ENCODE results near the gene DAB2IP. TPM values are rescaled to one million over a fixed set of nuclear protein-coding genes. Genes with fewer than 3 reads are reported as not detected.

DAB2IP gene
- total RNA-seq, 1 experiment from 2014 or later, result 17.0 TPM

DNA sequence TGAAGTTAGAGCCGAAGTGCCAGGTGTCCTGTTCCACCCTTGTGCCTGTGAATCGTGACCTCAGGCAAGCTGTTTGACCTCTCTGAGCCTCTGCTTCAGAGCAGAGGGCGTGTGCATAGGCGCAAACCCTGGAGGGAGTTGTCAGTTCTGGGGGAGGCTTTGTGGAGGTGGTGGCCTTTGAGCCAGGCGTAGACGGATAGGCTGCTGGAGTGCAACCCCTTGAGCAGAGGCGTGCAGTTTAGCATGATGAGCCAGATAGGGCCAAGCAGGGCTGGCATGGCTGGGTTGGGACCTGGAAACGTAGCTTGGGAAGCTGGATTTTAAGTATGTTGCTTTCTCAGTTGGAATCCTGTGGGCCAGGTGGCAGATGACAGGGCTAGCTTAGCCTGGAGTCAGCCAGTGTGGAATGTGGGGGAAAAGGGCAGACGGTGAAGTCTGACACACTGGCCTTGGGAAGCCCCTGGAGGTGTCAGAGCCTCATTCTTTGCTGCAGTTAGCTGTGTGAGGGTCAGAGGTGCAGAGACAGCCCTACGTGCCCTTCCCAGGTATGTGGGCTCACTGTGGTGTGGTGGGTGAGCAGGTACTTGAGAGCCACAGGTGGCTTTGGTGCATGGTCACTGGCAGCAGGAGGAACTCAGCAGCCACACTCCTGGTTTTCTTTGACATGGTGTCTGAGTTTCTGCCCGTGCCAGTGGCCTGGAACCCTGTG lies 93.4 kb downstream of the DAB2IP start:
- H3K27me3 Mint-ChIP-seq (ENCODE audit: insufficient read depth, unreplicated experiment), result no peaks in the 10 kb centered on the region
- no peak overlapping the region for H3K27ac Mint-ChIP-seq (ENCODE audit: low read depth, unreplicated experiment)
- DNase-seq (ENCODE audit: unreplicated experiment), result no peak
- POLR2A ChIA-PET, result no interaction called here
- no TSS peak for BruUV-seq (replicated peaks)
- CTCF ChIA-PET, result interaction anchor here (0.6 to 3.3 kb wide), 10 partner anchors 10 to 521 kb away, joined by 3 to 8 read pairs (median 3); no protein-coding TSS in a partner anchor
- intact Hi-C loops (cut with micrococcal nuclease), result loop anchor here (1.0 kb wide), 1 partner anchor 247 kb away; no protein-coding TSS in a partner anchor
- peaks cover 13% of the 10 kb centered on the region for H3K4me1 Mint-ChIP-seq (ENCODE audit: insufficient read depth, unreplicated experiment)
- H3K36me3 Mint-ChIP-seq (ENCODE audit: insufficient read depth, unreplicated experiment), result peaks cover 6% of the 10 kb centered on the region
- TF ChIP-seq, protein P1, sequence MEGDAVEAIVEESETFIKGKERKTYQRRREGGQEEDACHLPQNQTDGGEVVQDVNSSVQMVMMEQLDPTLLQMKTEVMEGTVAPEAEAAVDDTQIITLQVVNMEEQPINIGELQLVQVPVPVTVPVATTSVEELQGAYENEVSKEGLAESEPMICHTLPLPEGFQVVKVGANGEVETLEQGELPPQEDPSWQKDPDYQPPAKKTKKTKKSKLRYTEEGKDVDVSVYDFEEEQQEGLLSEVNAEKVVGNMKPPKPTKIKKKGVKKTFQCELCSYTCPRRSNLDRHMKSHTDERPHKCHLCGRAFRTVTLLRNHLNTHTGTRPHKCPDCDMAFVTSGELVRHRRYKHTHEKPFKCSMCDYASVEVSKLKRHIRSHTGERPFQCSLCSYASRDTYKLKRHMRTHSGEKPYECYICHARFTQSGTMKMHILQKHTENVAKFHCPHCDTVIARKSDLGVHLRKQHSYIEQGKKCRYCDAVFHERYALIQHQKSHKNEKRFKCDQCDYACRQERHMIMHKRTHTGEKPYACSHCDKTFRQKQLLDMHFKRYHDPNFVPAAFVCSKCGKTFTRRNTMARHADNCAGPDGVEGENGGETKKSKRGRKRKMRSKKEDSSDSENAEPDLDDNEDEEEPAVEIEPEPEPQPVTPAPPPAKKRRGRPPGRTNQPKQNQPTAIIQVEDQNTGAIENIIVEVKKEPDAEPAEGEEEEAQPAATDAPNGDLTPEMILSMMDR (IDR thresholded peaks at IDR 0.05; ENCODE audit: unreplicated experiment), result no peak
- no peaks in the 10 kb centered on the region for H3K9me3 Mint-ChIP-seq (ENCODE audit: unreplicated experiment)
- H3K4me3 Mint-ChIP-seq (ENCODE audit: unreplicated experiment), result no peak overlapping the region

DNA sequence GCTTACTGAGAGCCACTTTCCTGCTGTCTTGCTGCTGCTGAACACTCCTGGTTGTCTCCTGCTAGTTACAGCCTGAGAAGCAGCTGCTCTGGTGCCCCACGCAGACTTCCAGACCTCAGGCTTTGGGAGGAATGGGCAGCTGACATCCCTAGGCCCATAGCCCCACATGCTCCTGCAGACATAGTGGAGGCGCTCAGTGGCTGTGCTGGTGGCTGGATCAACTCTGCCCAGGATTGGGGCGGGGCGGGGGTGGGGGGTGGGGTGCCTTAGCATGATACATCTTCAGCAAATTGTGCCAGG lies 93.9 kb downstream of the DAB2IP start:
- ChIA-PET POLR2A (no interaction called here), CTCF (interaction anchor here (0.5 to 3.3 kb wide), 7 partner anchors 10 to 520 kb away, joined by 3 to 8 read pairs (median 3); no protein-coding TSS in a partner anchor)
- Mint-ChIP-seq H3K36me3 (ENCODE audit: insufficient read depth, unreplicated experiment) (peaks cover 6% of the 10 kb centered on the region), H3K27ac (ENCODE audit: low read depth, unreplicated experiment) (no peak overlapping the region), H3K9me3 (ENCODE audit: unreplicated experiment) (no peaks in the 10 kb centered on the region), H3K27me3 (ENCODE audit: insufficient read depth, unreplicated experiment) (no peaks in the 10 kb centered on the region), H3K4me3 (ENCODE audit: unreplicated experiment) (no peak overlapping the region), H3K4me1 (ENCODE audit: insufficient read depth, unreplicated experiment) (peaks cover 13% of the 10 kb centered on the region)
- BruUV-seq (replicated peaks), result no TSS peak
- TF ChIP-seq, protein P1 (IDR thresholded peaks at IDR 0.05; ENCODE audit: unreplicated experiment), result no peak
- intact Hi-C loops (cut with micrococcal nuclease), result no loop called here
- no peak for DNase-seq (ENCODE audit: unreplicated experiment)

DNA sequence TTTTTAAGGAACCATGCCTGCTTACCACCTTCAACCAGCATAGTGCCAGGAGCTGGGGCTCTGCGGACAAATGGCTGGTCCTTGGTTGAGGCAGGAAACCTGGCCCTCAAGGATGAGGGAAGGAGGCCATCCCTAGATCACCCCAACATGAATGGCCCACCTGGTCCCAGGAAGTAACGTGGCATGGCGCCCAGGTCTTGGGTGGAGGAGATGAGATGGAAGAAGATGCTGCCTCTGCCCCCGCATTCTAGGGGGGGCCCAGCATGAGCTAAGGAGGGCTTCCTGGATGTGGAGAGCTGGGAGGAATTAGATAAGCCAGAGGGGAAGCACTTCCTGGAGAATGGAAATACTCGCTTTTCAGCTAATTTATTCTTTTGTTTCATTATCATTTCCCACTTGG lies 95.0 kb downstream of the DAB2IP start:
- H3K27ac Mint-ChIP-seq (ENCODE audit: low read depth, unreplicated experiment), result no peak overlapping the region

DNA sequence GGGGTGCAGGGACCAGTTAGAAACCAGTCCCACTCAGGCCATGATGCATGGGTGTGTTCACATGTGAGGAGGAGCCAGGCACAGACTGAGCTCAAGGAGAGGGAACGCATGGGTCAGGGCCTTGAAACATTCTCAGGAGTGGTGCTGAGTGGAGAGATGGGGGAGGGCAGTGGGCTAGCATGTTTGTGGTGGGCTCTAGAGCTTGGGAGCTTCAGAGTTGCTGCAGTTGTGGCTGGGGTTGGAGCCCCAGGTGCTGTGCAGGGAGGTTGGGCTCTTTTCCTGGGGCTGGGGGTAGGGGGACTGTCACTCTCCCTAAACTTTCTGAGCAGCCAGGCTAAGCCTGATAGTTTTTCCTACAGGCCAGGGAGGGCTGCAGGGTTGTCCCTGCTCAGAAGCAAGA lies 95.4 kb downstream of the DAB2IP start:
- intact Hi-C loops (cut with micrococcal nuclease), result no loop called here
- BruUV-seq (replicated peaks), result no TSS peak
- ChIA-PET CTCF (interaction anchor here (0.6 to 1.0 kb wide), 4 partner anchors 27 to 252 kb away, joined by 3 to 6 read pairs (median 4); no protein-coding TSS in a partner anchor), POLR2A (interaction anchor here (0.6 to 1.8 kb wide), 2 partner anchors 12 to 249 kb away, joined by 3 to 4 read pairs; no protein-coding TSS in a partner anchor)
- Mint-ChIP-seq H3K27me3 (ENCODE audit: insufficient read depth, unreplicated experiment) (no peaks in the 10 kb centered on the region), H3K9me3 (ENCODE audit: unreplicated experiment) (no peaks in the 10 kb centered on the region), H3K4me3 (ENCODE audit: unreplicated experiment) (no peak overlapping the region), H3K36me3 (ENCODE audit: insufficient read depth, unreplicated experiment) (peaks cover 13% of the 10 kb centered on the region), H3K4me1 (ENCODE audit: insufficient read depth, unreplicated experiment) (peaks cover 13% of the 10 kb centered on the region), H3K27ac (ENCODE audit: low read depth, unreplicated experiment) (no peak overlapping the region)
- DNase-seq (ENCODE audit: unreplicated experiment), result no peak
- TF ChIP-seq, protein P1 (IDR thresholded peaks at IDR 0.05; ENCODE audit: unreplicated experiment), result no peak

More for the DNA sequence above, 95.0 kb downstream of the DAB2IP start:
- no peaks in the 10 kb centered on the region for H3K9me3 Mint-ChIP-seq (ENCODE audit: unreplicated experiment)
- peaks cover 13% of the 10 kb centered on the region for H3K4me1 Mint-ChIP-seq (ENCODE audit: insufficient read depth, unreplicated experiment)
- TF ChIP-seq, protein P1 (IDR thresholded peaks at IDR 0.05; ENCODE audit: unreplicated experiment), result no peak
- H3K4me3 Mint-ChIP-seq (ENCODE audit: unreplicated experiment), result no peak overlapping the region
- H3K27me3 Mint-ChIP-seq (ENCODE audit: insufficient read depth, unreplicated experiment), result no peaks in the 10 kb centered on the region
- ChIA-PET POLR2A (interaction anchor here (1.8 kb wide), 1 partner anchor 12 kb away, joined by 4 read pairs; no protein-coding TSS in a partner anchor), CTCF (interaction anchor here (0.6 to 1.5 kb wide), 5 partner anchors 26 to 247 kb away, joined by 3 to 6 read pairs (median 4); no protein-coding TSS in a partner anchor)
- intact Hi-C loops (cut with micrococcal nuclease), result no loop called here
- H3K36me3 Mint-ChIP-seq (ENCODE audit: insufficient read depth, unreplicated experiment), result peaks cover 9% of the 10 kb centered on the region
- BruUV-seq (replicated peaks), result no TSS peak
- DNase-seq (ENCODE audit: unreplicated experiment), result no peak
